ENCODE measurements around the gene KIAA2012. TPM values are rescaled to one million over a fixed set of nuclear protein-coding genes. Genes with fewer than 3 reads are reported as not detected.

The KIAA2012 gene
- total RNA-seq, 2 experiments from 2014 or later: not detected

GRCh38 chr2:202099515-202099914 is 26.5 kb downstream of the KIAA2012 start:
- Histone ChIP-seq H3K79me2 (ENCODE audit: insufficient read depth, low read depth, low read length) (no peaks in the 10 kb centered on the region), H3K4me3 (ENCODE audit: low read depth, low read length, poor library complexity, severe bottlenecking) (no peak overlapping the region), H2AFZ (ENCODE audit: low read length) (no peak overlapping the region), H3K27ac (ENCODE audit: low read depth, low read length, poor library complexity, severe bottlenecking) (no peak overlapping the region), H3K4me2 (ENCODE audit: low read length) (no peak overlapping the region), H4K20me1 (ENCODE audit: insufficient read depth, low read length) (no peaks in the 10 kb centered on the region), H3K36me3 (ENCODE audit: insufficient read depth, low read length) (no peaks in the 10 kb centered on the region), H3K9me3 (ENCODE audit: low read length) (no peaks in the 10 kb centered on the region), H3K9me2 (ENCODE audit: insufficient read depth, low read length) (no peaks in the 10 kb centered on the region), H3K4me1 (ENCODE audit: insufficient read depth, low read length, poor library complexity, severe bottlenecking) (peaks cover 15% of the 10 kb centered on the region)
- ChIA-PET POLR2A (interaction anchor here (0.9 kb wide), 1 partner anchor 10 kb away, joined by 3 read pairs; no protein-coding TSS in a partner anchor), CTCF (ENCODE audit: unreplicated experiment) (no interaction called here)
- DNase-seq (ENCODE audit: low spot score): no peak
- BruUV-seq (replicated peaks): no TSS peak
- intact Hi-C loops (cut with micrococcal nuclease; ENCODE audit: unreplicated experiment): no loop called here
- TF ChIP-seq CTCF (conservative IDR thresholded peaks at IDR 0.05; ENCODE audit: low read length) (no peak), EZH2phosphoT487 (IDR thresholded peaks at IDR 0.05; ENCODE audit: borderline replicate concordance, low read depth, low read length) (no peak)

- H4K20me1 ChIP-seq (ENCODE audit: insufficient read depth, low read length): no peaks in the 10 kb centered on the region
- H3K27ac ChIP-seq (ENCODE audit: low read depth, low read length, poor library complexity, severe bottlenecking): no peak overlapping the region
- ChIA-PET POLR2A (no interaction called here), CTCF (ENCODE audit: unreplicated experiment) (no interaction called here)
- no peak overlapping the region for H3K4me3 ChIP-seq (ENCODE audit: low read depth, low read length, poor library complexity, severe bottlenecking)
- H3K36me3 ChIP-seq (ENCODE audit: insufficient read depth, low read length): no peaks in the 10 kb centered on the region
- BruUV-seq (replicated peaks): no TSS peak
- DNase-seq (ENCODE audit: low spot score): peak; percentile 8
- intact Hi-C loops (cut with micrococcal nuclease; ENCODE audit: unreplicated experiment): loop anchor here (5.0 kb wide), 1 partner anchor 77 kb away; no protein-coding TSS in a partner anchor
- H2AFZ ChIP-seq (ENCODE audit: low read length): peak overlapping the region; percentile 34; the same call in 1 of the 2 replicates
- no peaks in the 10 kb centered on the region for H3K79me2 ChIP-seq (ENCODE audit: insufficient read depth, low read depth, low read length)
- TF ChIP-seq EZH2phosphoT487 (IDR thresholded peaks at IDR 0.05; ENCODE audit: borderline replicate concordance, low read depth, low read length) (no peak), CTCF (conservative IDR thresholded peaks at IDR 0.05; ENCODE audit: low read length) (no peak)
- no peaks in the 10 kb centered on the region for H3K9me3 ChIP-seq (ENCODE audit: low read length)
- no peaks in the 10 kb centered on the region for H3K9me2 ChIP-seq (ENCODE audit: insufficient read depth, low read length)
- H3K4me1 ChIP-seq (ENCODE audit: insufficient read depth, low read length, poor library complexity, severe bottlenecking): peaks cover 15% of the 10 kb centered on the region
- H3K4me2 ChIP-seq (ENCODE audit: low read length): 0 out of 2 replicates have a peak overlapping the region, but pooled peaks have one; percentile 14
These were observed 27.1 kb downstream of the KIAA2012 start for GRCh38 chr2:202100176-202100575.

GRCh38 chr2:202101026-202101579 is 28.0 kb downstream of the KIAA2012 start:
- CTCF ChIA-PET (ENCODE audit: unreplicated experiment): no interaction called here
- POLR2A ChIA-PET: no interaction called here

More at GRCh38 chr2:202101026-202101579, 28.0 kb downstream of the KIAA2012 start:
- Histone ChIP-seq H2AFZ (ENCODE audit: low read length) (0 out of 2 replicates have a peak overlapping the region, but pooled peaks have one; percentile 2), H3K4me2 (ENCODE audit: low read length) (no peak overlapping the region), H4K20me1 (ENCODE audit: insufficient read depth, low read length) (no peaks in the 10 kb centered on the region), H3K9me3 (ENCODE audit: low read length) (no peaks in the 10 kb centered on the region), H3K27ac (ENCODE audit: low read depth, low read length, poor library complexity, severe bottlenecking) (no peak overlapping the region), H3K4me3 (ENCODE audit: low read depth, low read length, poor library complexity, severe bottlenecking) (no peak overlapping the region), H3K9me2 (ENCODE audit: insufficient read depth, low read length) (no peaks in the 10 kb centered on the region), H3K79me2 (ENCODE audit: insufficient read depth, low read depth, low read length) (no peaks in the 10 kb centered on the region), H3K36me3 (ENCODE audit: insufficient read depth, low read length) (no peaks in the 10 kb centered on the region), H3K4me1 (ENCODE audit: insufficient read depth, low read length, poor library complexity, severe bottlenecking) (peaks cover 11% of the 10 kb centered on the region)
- no peak for DNase-seq (ENCODE audit: low spot score)
- BruUV-seq (replicated peaks): no TSS peak
- TF ChIP-seq CTCF (conservative IDR thresholded peaks at IDR 0.05; ENCODE audit: low read length): no peak
- no peak for TF ChIP-seq EZH2phosphoT487 (IDR thresholded peaks at IDR 0.05; ENCODE audit: borderline replicate concordance, low read depth, low read length)
- intact Hi-C loops (cut with micrococcal nuclease; ENCODE audit: unreplicated experiment): loop anchor here (5.0 kb wide), 1 partner anchor 76 kb away; no protein-coding TSS in a partner anchor
